ENCODE data around the gene IL2RA. TPM values are rescaled to one million over a fixed set of nuclear protein-coding genes. Genes with fewer than 3 reads are reported as not detected.
A peak's percentile ranks its signal among the peaks of the same experiment; 100 is the strongest.
"Not testable (repeated sequence)": the region's sequence is repeated elsewhere in the genome, so short reads cannot be mapped to it uniquely, and the experiment has no call there.

IL2RA gene
- not detected in 2 replicates for total RNA-seq (2014; rRNA removed; shearing (Covaris generic))

DNA sequence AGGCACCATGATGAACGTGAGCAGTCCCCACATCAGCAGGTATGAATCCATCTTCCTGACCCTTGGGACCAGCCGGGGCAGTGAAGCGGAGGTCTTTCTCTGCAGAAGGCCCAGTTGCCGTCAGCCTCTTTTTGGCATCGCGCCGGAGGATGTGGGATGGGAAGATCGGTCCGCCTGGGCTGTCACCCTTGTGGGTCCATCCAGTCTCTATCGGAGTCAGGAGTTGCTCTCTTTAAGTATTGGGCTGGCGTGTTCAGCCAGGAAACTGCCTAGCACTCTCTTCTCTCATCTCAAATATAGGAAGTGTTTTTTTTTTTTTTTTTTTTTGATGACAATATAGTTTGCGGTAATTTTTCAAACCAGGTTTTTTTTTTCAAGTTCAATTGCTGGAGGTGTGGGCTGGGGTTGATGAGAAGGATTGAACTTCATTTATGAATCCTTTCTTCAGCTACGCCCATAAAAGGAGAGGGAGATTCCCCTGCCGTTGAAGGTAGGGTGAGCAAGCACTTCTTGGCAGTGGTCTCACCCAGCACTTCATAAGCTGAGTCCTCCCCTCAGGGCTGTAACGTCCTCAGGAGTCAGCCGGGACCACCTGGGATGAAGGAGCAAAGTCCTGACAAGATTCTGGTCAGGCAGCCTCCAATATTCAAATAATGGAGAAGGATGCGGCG, at the start of gene IL2RA:
IL2RA (minus strand) TSS at position 267 of the 671 bp plus-strand sequence; CDS start at position 51, 216 bp downstream.
- no peak for DNase-seq (ENCODE audit: low spot score)

DNA sequence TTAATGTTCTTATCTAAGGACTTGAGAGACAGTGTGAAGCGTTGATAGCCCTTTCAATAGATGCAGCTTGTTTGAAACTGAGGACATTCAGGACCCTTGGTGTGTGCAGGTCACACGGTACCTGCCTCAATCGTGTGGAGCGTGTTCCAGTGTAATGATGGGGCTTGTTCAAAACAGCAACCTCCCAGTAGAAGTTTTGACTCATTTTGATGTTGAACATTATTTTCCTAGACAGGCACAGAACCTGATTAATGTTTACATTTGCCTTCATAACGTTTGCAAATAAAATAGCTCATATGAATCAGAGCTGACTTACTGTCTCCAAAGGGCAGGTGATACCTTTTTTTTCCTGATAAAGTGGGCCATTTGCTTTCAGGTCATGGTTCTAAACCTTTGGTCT, 48.0 kb upstream of the IL2RA start:
- DNase-seq (ENCODE audit: low spot score) = no peak

- DNase-seq (ENCODE audit: low spot score) = no peak
These were observed 47.2 kb upstream of the IL2RA start for GRCh38 chr10:6109444-6109775.

- peak; percentile 63 for DNase-seq (ENCODE audit: low spot score)
These were observed 46.7 kb upstream of the IL2RA start for GRCh38 chr10:6108631-6109443.

GRCh38 chr10:6108072-6108471, 45.9 kb upstream of the IL2RA start:
- DNase-seq (ENCODE audit: low spot score) = no peak

- not testable (repeated sequence) for DNase-seq (ENCODE audit: low spot score)
These were observed 45.4 kb upstream of the IL2RA start for GRCh38 chr10:6107616-6108015.

GRCh38 chr10:6103591-6103990, 41.4 kb upstream of the IL2RA start:
- DNase-seq (ENCODE audit: low spot score) = no peak

- no peak for DNase-seq (ENCODE audit: low spot score)
These were observed 40.0 kb upstream of the IL2RA start for GRCh38 chr10:6102128-6102527.

GRCh38 chr10:6101181-6101580, 39.0 kb upstream of the IL2RA start:
- DNase-seq (ENCODE audit: low spot score) = no peak

GRCh38 chr10:6100370-6100769, 38.2 kb upstream of the IL2RA start:
- no peak for DNase-seq (ENCODE audit: low spot score)

- DNase-seq (ENCODE audit: low spot score) = no peak
These were observed 36.0 kb upstream of the IL2RA start for GRCh38 chr10:6098156-6098555.

- no peak for DNase-seq (ENCODE audit: low spot score)
These were observed 34.9 kb upstream of the IL2RA start for GRCh38 chr10:6097063-6097462.

- DNase-seq (ENCODE audit: low spot score) = no peak
These were observed 33.8 kb upstream of the IL2RA start for GRCh38 chr10:6095810-6096570.

DNA sequence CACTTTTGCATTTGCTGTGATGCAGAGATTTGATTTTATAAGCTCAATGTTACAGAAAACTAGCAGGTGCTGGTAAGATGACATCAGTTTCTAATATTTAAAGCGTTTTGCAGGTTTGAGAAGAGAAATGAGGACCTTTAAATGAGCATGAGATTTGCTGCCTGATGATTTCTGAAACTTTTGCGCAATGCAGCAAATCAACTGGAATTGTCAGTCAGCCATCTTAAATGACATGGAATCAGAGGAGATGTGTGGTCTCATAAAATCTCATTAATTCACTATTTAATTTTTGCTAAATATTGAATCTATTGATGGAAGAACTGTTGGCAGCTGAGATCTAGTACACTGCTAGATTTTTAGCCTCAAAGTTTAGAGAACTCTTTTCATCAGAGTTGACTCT, 30.6 kb upstream of the IL2RA start:
- no peak for DNase-seq (ENCODE audit: low spot score)

DNA sequence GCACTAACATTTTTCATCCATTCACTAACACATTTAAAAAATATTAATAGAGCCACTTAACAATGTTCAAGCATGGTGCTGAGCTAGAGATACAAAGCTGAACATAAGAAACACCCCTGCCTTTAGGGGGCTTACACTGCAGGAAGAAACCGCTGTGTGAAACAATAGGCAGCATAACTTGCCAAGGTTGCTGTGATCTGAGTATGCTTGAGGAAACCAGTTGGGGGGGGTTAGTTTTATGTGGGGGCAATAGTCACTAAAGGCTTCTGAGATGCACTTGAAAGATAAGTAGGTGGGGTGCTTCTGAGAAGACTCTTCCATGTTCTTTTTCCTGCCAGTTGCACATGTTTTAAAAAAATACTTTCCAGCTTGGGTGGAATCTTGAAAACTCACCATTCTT, 29.5 kb upstream of the IL2RA start:
- no peak for DNase-seq (ENCODE audit: low spot score)

GRCh38 chr10:6089334-6090219, 27.4 kb upstream of the IL2RA start:
- DNase-seq (ENCODE audit: low spot score) = peak; percentile 38

- peak; percentile 96 for DNase-seq (ENCODE audit: low spot score)
These were observed 26.7 kb upstream of the IL2RA start, which contains the start of gene RBM17 for GRCh38 chr10:6088721-6089333. TSS of gene RBM17 (plus strand) at chr10:6089034. CDS start at chr10:6097066, 8,032 bp downstream.

- peak; percentile 91 for DNase-seq (ENCODE audit: low spot score)
These were observed 24.4 kb upstream of the IL2RA start for GRCh38 chr10:6086375-6087233.

- no peak for DNase-seq (ENCODE audit: low spot score)
These were observed 21.6 kb upstream of the IL2RA start for GRCh38 chr10:6083523-6084475.
